Activated CD4-positive, alpha-beta T cell treated with anti-CD3 and anti-CD28 coated beads, Interleukin-2, amount 50 U/mL, for 16 hours (primary cell): ENCODE data around the gene ALX4.

ENCODE experiments used
- DNase-seq: peaks from one replicate; pipeline ENCODE4 v3.0.0-alpha.2; 2020

The ALX4 gene

DNA sequence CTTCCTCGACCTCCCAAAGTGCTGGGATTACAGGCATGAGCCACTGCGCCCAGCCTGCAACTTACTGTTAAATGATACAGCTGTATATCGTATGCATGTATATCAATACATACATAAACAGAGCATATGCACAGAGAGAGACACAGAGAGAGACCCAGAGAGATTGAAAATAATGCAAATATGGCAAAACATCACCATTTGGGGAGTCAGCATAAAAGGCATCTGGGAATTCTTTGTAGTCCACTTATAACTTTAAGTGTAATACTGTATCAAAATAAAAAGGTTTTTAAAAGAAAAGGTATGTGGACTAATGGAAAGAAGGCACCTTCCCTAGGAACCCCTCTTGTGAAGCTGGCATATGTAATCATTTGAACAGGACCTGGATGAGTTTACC, 21.8 kb downstream of the ALX4 start:
- no peak for DNase-seq

- DNase-seq = no peak
These were observed 23.0 kb downstream of the ALX4 start for GRCh38 chr11:44286911-44287310.

DNA sequence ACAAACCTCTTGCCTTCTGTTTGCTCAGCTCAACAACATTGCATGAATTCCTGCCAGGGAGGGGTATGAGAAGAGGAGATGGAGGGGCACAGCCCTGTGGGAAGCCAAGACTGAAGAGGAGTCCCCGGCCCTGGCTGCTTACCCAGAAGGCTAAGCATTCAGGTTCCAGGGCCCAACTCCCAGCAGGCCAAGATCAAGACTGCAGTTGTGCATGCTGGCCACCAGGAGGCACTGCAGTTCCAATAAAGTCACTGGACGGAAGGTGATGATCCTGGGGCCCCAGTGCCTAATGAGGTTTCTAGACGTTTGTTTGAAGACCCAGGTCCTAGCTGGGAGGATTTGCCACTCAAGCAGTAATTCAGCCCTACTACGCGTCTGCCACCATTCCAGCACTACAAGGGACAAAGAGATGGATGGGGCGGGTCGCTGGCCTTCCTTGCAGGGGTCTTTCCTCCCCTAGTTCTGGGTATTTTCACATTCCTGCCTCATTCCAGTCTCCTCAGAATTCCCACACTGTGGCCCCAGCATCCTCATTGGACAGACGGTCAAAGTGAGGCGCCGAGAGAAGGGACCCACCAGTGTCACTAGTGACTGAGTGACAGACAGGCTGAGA, 23.6 kb downstream of the ALX4 start:
- DNase-seq = peak; percentile 71

GRCh38 chr11:44285756-44286155, 24.2 kb downstream of the ALX4 start:
- no peak for DNase-seq

DNA sequence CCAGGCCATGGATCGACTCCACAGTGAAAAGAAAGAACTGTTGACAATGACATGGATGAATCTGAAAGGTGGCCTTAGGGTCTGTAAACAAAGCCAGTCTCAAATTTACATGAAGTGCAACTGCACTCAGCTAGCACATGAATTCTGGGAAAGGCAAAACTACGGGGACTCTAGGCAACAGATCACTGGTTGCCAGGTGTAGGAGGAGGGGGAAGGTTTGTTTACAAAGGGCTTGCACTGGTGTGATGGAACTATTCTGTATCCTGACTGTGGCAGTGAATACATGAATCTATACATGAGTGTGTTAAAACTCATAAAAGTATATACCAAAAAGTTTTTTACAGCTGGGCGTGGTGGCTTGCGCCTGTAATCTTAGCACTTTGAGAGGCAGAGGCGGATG, 27.3 kb downstream of the ALX4 start:
- DNase-seq = no peak

DNA sequence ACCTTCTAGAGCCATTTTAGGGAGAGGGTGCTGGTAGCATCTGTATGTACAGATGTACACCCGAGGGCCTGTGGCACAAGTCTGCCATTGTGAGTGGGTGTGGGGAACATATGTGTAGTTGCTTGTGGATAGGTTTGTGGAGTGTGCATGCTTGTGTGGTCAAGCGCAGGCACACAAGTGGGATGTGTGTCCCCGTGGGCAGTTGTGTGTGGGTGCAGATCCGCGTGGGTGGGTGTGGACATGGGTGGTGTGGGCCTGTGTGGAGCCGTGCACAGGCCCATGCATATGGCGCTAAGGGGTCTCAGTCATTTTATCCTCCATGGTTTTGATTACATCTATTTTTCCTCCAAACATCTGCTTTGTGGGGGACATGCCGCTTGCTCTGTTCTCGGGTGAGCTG, 28.8 kb downstream of the ALX4 start:
- no peak for DNase-seq

DNA sequence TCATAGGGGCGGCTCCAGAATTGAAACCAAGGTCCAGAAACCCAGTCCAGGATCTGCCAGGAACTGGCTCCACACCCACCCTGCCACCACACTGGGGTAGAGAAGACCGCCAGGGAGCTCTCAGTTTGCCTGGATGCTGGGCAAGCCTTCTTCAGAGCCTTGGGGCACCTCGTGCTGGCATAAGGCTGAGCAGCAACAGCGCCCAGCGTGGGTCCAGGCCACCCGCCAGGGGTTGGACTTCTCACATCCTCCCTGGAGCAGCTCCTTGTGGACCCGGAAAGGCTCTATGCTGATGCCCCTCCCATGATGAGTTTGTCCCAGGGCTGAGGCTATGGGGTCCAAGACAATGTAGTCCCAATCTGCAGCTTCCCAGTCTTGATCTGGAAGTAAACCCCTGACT, 29.7 kb downstream of the ALX4 start:
- DNase-seq = no peak

GRCh38 chr11:44279483-44279882, 30.5 kb downstream of the ALX4 start:
- no peak for DNase-seq

- no peak for DNase-seq
These were observed 32.5 kb downstream of the ALX4 start for GRCh38 chr11:44277196-44278090.

GRCh38 chr11:44275961-44276550, 33.9 kb downstream of the ALX4 start:
- DNase-seq = no peak

- no peak for DNase-seq
These were observed 34.7 kb downstream of the ALX4 start for GRCh38 chr11:44275241-44275640.

- no peak for DNase-seq
These were observed 35.5 kb downstream of the ALX4 start for GRCh38 chr11:44274404-44274803.

GRCh38 chr11:44271286-44271685, 38.7 kb downstream of the ALX4 start:
- no peak for DNase-seq

GRCh38 chr11:44270403-44271273, 39.3 kb downstream of the ALX4 start:
- DNase-seq = no peak

DNA sequence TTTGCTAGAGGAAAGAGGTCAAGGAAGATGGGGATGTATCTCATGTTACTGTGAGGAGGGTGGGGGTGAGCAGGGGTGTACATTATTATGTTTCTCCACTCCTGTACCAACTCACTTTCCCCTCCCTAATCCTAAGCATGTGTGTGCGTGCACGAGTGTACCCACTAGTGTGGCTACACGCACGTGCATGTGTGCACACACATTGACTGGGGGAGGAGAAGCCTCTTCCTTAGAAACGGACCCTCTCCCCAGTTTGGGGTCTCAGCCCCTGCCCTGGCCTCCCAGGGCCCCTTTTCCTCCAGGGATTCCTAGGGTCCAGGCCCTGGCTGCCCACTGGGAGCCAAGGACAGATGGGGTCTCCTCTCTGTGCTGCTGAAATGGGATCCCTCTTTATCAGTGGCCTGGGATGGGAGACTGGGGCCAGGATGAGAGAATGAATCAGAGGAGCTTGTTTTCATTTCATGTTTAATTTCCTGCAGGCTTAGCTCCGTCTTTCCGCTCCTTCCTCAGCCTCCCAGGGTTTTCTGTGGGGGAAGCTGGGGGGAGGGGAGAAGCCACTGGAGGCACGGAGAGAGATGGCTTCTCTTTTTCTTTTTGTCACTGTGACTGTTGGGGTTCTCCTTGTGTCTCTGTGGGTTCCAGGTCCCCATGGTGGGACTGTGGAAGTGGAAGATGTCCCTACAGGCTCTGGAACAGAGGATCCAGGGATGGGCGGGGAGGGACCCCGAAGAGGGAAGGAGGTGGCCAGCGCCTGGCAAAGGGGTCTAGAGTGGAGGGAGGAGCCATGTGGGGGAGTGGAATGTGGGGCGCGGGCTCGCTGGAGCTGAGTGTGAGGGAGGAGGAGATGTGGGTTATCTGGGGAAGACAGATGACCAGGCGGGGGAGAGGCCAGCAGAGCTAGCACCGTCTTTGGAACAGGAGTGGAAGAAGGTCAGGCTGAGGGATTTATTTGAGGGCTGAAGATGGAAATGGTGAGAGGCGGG, 40.3 kb downstream of the ALX4 start:
- DNase-seq = no peak

DNA sequence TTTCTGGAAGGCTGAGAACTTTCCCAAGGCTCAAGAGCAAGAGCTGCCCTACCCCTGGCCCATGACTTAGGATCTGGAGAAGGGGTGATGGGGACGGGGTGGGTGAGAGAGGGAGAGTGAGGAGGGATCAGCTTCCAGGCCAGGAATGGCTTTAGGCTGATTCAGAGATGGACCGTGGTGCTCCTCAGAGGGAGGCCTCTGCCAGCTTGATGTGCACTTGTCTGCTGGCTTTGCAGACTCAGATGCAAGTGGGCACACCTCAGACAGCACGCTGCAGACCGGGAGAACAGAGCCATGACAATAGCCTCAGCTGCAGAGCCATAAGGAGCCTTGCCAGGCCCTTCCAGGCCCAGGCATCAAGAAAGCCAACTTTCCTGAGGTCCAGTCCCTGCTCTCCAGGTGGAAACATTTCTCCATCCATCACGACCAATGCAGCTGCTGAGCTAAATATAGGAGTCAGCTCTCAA, 41.3 kb downstream of the ALX4 start:
- no peak for DNase-seq

- DNase-seq = no peak
These were observed 42.0 kb downstream of the ALX4 start for GRCh38 chr11:44267750-44268613.

DNA sequence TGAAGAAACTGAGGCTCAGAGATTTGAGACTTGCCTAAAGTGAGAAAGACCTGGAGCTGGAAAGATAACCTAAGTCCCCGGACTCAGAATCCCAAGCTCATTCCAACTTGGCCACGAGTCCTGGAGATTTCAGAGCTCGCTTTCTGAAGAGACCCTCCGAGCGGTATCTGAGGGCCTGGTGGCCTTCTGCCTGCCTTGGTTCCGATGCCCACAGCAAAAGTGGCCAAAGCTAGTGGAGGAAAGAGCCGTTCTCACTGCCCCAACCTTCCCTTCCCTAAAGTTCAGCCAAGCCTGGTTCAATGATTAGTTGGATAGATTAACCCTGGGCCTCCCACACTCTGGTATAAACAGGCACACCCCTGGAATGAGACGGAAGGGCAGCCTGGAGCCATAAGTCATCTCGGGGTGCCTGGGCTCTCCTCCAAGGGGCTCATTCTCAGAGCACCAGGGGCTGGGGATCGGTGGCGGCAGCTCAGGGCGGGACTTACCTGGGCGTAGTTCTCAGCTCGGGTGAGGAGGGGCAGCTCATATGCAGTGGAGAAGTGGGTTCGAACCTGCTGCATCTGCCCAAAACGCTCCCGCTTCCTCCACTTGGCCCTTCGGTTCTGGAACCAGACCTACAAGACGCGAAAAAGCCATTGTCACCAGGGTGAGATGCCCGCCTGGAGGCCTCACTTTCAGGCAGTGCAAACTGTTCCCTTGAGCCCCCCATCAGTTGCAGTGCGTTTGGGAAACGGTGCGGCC, 42.8 kb downstream of the ALX4 start:
- DNase-seq = no peak

DNA sequence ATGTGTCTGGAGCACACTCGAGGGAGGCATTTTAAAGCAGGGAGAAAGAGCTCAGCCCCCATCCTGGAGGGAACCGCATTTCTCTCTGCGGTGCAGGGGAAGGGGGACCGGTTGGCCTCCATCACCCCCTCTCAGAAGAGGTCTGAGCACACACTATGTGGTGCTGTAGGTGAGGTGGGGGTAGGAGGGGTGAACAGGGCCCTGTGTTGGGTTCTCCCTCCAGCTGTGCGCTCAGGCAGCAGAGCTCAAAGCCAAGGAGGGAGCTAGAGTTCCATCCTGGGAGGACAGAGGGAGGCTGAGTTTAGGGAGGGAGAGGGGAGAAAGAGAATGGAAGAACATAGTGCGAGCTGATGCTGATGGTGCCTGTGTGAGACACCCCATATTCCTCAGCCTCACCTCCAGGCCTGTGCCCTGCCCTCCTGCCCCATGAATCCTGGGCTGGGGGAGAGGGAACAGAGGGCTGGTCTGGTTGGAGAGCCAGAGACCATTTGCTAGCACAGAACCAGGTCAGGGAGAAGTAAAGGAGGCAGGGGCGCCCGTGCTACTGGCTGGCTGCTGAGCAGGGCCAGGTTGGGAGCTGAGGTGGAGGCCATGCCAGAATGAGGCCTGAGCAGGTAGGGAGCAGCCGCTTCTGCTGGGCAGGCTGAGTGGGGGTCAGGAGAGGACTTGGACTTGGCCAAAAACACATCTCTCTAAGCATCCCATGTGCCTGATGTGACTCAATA, 43.7 kb downstream of the ALX4 start:
- no peak for DNase-seq
